GM18517 (cell line): ENCODE measurements around the gene OXNAD1.
A peak's percentile ranks its signal among the peaks of the same experiment; 100 is the strongest.

Experiments used
- ATAC-seq: cut with Tn5 transposase; IDR thresholded peaks from one replicate; pipeline ENCODE4 v1.9.1; 2021; ENCODE audit warnings: mild to moderate bottlenecking, moderate library complexity; ENCODE audit not compliant: unreplicated experiment

The OXNAD1 gene

DNA sequence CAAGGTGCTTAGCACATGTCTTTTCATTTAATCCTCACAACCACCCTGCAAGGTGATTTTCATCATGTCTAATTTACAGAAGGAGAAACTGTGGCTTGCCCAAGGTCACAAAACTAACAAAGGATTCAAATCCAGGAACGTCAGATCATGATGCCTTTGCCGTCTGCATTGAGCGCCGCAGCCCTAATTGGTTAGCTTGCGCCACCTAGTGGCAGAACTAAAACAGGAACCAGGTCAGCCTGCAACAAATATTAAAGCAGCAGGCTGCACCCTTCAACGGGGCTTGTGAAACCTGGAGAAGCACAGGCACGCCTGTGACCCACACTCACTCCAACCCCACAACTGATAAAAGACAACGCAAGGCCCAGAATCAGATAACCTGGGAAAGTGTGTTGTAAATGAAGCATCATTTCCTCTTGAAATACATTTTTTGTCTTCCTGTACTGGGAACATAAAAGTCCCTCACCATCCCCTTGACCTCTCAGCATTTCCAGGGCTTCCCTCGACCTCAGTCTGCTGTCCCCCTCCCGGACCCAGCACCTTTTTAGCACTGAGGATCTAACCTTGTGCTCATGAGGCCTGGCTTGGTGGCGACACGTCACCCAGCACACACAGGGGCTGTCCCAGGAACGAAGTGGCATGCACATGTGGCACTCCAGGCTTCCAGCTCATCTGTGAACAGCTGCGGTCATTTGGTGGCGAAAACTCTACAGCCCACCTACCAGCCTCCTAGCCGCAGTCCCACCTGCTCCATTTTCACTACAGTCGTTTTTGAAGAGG lies 17.5 kb upstream of the OXNAD1 start:
- peak; percentile 75 for ATAC-seq

GRCh38 chr3:16248556-16248955 lies 16.5 kb upstream of the OXNAD1 start:
- no peak for ATAC-seq

DNA sequence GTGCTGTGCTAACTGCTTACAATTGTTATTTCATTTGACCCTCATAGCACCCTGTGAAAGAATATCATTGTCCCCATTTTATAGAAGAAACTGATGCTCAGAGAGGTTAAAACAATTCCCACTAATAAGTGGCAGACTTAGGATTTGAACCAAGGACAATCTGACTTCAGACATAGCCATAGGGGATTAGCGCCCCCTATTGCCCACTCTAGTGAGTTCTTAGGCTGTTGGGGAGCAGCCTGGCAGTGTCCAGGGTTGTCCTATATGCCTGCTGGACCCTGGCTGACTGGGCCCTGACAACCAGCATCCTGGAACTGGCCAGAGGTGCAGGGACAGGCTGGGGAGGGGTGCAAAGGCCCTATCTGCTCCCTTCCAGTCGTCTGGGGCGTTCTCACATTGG lies 15.7 kb upstream of the OXNAD1 start:
- no peak for ATAC-seq

DNA sequence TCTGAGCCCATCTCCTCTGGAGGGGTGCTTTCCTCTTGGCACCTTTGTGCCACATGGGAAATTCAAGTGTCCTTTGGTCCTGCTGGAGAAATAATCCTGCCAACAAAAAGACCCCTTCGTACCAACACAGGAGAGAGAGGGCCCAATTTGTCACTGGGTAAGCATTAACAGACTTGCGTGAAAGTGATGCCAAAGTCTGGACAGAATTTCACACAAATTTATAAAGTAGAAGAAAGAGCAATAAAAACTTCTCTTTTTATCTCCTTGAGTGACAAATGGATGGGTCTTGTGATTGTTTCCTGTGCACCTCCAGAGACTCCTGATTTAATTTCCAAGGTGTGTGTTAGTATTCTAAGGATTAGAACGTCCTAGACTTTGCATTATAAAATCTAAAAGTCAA lies 15.1 kb upstream of the OXNAD1 start:
- ATAC-seq, result no peak

GRCh38 chr3:16251316-16252085 lies 13.5 kb upstream of the OXNAD1 start:
- ATAC-seq, result no peak

DNA sequence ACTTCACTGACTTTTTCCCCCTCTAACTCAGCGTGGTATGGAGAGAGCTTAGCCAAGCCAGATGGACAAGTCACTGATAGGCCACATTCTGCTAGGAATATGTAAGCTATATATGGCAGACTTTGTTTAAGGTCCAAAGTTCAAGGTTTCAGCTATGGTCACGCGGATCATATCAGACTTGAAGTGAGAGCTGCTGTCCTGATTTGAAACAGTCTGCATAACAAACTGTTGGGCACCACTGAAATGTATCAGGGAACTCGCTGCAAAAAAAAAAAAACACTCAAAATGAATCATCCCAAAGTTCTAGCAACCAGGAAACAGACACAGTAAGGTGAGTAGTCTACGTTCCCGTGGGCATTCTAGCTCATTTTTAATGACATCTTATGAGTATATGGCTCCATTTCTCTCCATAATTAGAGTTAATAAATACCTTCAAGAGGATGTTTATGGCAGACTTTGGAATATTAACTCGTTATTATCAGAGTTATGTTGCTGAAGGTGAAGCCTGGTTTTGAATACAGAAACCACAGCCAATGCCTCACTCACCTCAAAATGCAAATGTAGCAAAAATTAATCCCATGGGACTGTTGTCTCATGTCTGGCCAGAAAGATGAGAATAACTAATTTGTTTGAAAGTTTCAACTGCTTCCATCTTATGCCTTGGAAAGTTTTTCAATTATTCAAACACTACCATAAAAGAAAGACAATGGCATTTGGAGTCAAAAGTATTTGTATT lies 12.6 kb upstream of the OXNAD1 start:
- no peak for ATAC-seq

DNA sequence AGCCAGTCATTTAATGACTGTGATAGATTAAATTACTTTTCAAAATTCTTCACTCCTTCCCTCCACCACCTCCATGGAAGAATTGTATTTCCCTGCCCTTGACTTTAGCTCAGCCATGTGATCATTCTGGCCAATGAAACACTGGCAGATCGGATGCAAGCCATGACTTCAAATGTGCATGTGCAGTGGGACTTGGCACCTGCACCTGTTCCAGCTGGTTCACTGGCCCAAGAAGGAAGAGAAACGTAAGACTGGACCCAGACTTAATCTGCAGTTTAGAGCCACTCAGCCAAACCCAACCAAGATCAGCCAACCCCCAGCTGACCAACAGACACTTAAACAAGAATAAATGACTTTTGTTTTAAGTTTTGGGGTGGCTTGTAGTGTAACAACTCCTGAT lies 12.0 kb upstream of the OXNAD1 start:
- ATAC-seq, result no peak

GRCh38 chr3:16253601-16254000 lies 11.4 kb upstream of the OXNAD1 start:
- no peak for ATAC-seq

DNA sequence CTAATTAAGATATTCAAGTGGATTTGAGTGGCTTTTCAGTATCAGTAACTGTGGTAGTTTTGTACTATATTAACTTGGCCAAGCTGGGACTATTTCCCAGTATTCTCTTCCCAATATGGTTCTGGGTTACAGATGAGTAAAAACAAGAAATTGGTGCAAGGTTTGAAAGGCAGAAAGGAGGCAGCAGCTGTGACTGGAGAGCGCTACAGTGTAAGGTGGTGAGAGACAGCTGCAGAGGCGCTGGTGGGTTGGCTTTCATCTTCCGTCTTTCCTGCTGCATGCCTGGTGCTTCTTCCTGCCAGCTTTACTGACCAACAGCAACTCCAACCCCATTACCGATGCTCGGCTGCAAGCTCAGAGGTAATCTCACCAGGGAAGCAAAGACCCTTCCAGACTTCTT lies 10.1 kb upstream of the OXNAD1 start:
- ATAC-seq, result no peak

GRCh38 chr3:16255326-16255725 lies 9.7 kb upstream of the OXNAD1 start:
- no peak for ATAC-seq

GRCh38 chr3:16255726-16256125 lies 9.3 kb upstream of the OXNAD1 start:
- ATAC-seq, result no peak

- no peak for ATAC-seq
These were observed 7.7 kb upstream of the OXNAD1 start for GRCh38 chr3:16257309-16257708.

DNA sequence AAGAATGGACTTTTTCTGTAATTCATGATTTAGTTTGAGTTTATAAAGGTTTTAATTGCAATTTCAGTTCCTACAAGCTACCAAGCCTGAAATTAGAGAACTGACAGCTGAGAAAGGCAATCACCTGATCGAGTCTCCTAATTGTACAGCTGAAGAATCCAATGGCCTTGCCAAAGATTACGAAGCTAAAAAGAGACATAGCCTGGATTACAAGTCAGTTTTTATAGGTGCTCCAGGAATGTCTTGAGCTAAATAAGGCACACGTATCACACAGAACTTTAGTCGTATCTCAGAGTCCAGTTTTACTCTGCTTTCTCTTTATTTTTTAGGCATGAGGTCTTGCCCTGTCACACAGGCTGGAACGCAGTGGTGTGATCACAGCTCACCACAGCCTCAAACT lies 6.8 kb upstream of the OXNAD1 start:
- no peak for ATAC-seq

DNA sequence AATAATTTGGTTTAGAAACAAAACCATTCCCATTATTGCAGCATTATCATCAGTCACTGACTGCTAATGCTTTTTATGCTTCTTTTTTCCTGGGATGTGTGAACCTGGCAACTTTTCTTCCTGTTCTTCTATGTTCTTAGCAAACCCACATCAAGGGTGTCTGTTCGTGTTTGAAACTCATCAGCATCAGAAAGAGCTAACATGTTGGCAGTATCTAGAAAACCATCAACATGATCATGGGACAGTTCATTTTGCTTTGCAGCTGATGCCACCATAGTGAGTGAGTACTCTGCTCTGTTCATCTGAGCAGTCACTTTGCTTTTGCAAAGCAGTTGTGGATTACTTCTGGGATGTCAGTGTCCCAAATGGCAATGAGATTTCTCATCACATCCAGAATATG lies 6.1 kb upstream of the OXNAD1 start:
- ATAC-seq, result no peak

DNA sequence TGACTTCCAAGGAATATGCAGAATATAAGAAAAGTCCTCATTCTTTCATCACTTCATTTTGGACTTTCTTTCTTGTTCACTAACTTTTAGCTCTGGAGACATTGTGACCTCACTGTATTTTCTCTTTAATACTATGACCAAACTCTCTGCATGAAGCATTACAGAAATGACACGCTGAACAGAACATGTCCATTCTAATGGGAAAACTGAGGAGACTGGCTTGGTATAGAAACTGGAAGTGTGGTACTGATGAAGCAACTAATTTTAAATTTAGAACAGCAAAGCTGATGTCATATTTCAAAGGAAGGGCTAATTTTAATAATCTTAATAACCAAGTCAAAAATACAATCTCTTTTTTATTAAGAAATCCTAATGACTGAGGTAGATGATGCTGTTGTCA lies 5.0 kb upstream of the OXNAD1 start:
- no peak for ATAC-seq

DNA sequence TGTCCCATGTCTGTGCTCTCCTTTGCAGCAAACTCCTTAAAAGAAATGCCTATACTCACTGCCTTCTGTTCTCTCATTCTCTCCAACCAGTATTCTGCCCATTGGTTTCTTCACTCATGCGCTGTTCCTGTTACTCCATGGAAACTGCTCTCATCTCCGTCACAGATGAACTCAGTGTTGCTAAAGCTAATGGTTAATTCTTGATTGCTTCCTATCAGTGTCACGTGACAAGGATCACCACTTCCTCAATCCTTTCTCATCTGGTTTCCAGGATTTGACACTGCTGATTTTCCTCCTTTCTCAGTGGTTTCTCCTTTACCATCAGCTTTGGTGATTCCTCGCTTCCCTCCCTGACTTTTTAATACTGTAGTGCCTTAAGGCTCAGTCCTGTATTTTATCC lies 2.8 kb upstream of the OXNAD1 start:
- no peak for ATAC-seq

DNA sequence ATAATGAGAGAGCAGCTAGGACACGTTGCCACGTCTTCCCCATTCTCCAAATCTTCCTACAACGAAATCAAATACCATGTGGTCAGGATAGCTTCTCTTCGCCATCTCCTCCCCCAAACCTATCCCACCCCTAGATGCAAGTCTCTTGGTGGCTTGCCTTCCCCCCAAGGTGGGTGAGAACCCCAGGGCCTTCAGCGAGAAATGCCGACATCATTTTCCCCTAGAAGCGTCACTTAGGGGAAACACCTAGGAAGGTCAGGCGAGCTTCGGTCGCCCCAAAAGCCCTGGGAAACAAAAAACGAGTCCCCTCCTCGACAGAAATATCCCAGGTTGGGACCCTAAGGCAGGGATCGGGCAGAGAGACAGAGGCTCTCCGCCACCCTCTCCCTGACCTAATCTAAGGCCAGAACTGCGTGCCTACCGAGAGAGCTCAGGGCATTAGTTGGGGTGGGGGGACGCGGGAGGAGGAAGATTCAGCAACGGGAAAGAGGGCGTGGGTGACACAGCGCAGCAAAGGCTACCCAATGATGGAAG lies 771 bp upstream of the OXNAD1 start:
- ATAC-seq, result peak; percentile 8

- ATAC-seq, result no peak
These were observed 409 bp downstream of the OXNAD1 start for GRCh38 chr3:16265455-16265786.

DNA sequence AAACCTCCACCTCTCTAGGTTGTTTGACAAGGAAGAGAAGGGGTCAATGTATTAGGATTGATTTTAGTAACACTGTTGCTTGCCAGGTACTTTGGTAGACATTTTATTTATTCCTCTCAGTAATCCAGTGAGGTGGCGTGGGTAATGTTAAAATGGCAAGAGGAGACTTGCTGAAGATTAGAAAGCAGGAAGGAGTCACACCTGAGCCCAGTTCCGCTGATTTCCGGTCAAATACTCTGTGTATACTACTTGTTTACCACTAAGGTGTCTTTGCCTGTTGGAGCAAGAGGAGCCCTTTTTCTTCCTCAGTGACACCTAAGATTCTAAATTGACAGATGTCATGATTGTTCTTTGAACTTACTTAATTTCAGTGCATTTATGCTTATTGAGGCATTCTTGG lies 1.7 kb downstream of the OXNAD1 start:
- no peak for ATAC-seq

GRCh38 chr3:16270855-16271254 lies 5.8 kb downstream of the OXNAD1 start:
- ATAC-seq, result no peak

GRCh38 chr3:16272588-16272987 lies 7.6 kb downstream of the OXNAD1 start:
- no peak for ATAC-seq

GRCh38 chr3:16273867-16274266 lies 8.9 kb downstream of the OXNAD1 start:
- ATAC-seq, result no peak
